GM18868 (cell line): ENCODE data around the gene DUSP23.
A peak's percentile ranks its signal among the peaks of the same experiment; 100 is the strongest.

ENCODE experiments used
- ATAC-seq: cut with Tn5 transposase; IDR thresholded peaks from one replicate; pipeline ENCODE4 v1.9.1; 2021; ENCODE audit warnings: mild to moderate bottlenecking, moderate library complexity; ENCODE audit not compliant: unreplicated experiment

The DUSP23 gene

GRCh38 chr1:159780583-159781582, at the start of gene DUSP23:
DUSP23 (plus strand) TSS chr1:159780962; CDS start chr1:159781101, 139 bp downstream.
- ATAC-seq = peak; percentile 98

- no peak for ATAC-seq
These were observed 43.4 kb upstream of the DUSP23 start for GRCh38 chr1:159737238-159737916.

DNA sequence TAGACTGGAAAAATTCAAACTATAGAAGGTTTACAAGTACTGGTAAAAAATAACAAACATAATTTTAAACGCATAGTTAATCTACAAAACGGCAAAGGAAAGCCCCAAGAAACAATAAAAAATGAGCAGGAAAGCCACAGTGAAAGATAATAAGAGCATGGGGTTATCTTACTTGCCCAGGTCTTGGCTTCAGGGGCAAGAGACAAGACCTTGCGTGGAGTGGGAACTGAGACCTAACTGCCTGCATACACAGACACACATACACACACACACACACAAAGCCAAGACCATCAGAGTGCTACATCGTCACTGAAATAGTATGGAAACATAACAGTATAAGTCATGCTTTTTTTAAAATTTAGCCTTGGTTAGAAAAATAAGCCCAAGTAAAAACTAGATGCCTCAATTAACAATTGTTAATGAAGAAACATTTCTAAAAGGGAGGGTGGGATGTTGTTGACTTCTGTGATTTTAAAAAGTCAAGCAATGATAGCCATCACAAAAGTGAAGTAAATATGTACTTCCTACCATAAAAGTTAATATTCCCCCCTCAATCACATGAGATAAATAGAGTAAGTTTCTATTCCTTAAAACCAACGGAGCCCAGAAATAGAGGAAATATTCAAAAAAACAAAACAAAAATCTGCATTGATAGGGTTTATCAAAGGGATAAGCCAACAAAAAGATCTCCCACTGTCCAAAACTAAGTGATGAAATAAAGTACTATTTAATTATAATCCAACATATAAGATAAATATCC, 36.9 kb upstream of the DUSP23 start:
- no peak for ATAC-seq

- ATAC-seq = no peak
These were observed 34.1 kb upstream of the DUSP23 start for GRCh38 chr1:159746666-159747065.

GRCh38 chr1:159748370-159748769, 32.4 kb upstream of the DUSP23 start:
- no peak for ATAC-seq

GRCh38 chr1:159749630-159750029, 31.1 kb upstream of the DUSP23 start:
- no peak for ATAC-seq

GRCh38 chr1:159750621-159751020, 30.1 kb upstream of the DUSP23 start:
- ATAC-seq = no peak

DNA sequence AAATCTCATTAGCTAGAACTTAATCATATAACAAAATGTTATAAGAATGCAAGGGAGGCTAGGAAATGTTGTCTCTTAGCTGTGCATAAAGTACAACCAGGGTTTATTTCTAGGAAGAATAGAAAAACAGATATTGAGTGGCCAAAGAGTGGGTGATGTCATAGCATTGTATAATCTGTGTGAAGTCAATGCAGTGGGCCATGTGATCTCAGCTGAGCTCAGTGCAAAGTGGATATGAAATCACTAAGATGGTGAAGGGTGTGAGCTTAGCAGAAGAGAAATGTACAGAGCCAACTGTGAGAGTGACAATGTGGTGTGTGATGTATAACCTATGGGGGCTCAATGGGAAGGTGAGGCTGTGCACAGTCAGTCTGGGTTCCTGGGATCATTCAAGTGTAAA, 29.7 kb upstream of the DUSP23 start:
- no peak for ATAC-seq

DNA sequence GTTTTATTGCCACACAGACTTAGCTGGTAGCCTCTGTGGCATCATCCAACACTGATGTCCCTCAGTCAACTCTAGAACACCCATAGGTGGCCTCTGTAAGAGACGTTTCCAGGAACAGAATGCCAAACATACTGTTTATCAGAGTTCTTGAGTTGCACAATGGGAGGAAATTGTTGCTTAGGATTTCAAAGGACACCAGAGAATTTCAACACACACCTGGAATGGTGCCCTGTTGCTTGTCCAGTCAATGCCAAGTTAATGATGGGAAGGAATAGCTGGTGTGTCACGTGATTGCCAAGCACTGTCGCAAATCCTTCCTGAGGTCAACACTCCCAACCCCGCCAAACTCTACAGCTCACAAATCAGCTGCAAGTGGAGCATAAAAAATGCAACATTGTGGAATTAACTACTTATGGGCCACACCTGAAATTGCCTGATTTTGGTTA, 28.6 kb upstream of the DUSP23 start:
- ATAC-seq = no peak

DNA sequence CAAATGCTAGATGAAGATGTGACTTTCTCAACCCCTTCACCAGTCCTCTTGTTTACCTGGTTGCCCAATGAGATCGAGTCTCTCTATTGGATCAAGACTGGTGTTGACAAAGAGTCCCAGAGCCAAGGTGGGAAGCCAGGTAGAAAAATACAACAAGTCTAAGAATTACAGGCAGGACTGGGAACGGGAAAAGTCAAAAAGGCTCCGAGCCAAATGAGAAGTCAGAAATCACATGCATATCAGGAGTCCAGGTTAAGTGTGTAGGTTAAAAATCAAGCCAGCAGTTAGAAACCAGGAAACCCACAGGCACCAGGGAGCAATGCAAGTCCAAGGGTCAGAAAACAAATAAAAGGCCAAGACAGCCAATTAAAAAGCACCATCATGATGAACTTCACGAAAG, 27.4 kb upstream of the DUSP23 start:
- ATAC-seq = no peak

DNA sequence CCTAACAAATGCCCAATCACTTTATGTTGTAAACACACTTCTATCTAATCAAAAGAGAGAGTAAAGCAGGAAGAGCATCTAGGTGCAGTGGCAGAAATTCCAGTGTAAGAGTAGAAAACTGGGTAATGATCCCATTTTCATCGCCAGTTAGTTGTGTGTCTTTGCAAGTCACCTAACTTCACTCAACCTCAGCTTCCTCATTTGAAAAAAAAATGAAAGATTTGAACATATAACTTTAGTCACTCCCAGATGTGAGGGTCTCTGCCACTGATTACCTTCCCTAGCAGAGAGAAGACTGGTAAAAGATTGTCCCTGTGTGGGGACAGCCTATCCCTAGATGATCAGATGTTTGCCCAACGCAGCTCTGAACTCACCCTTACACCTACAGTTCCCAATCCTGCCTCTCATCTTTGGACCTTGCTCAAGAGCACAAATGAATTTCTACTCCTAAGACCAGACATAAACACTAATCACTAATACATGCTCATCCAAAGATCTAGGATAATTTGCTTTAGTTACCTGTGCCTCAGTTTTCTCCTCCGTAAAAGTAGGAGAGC, 25.2 kb upstream of the DUSP23 start:
- ATAC-seq = no peak

GRCh38 chr1:159756397-159756796, 24.4 kb upstream of the DUSP23 start:
- no peak for ATAC-seq

DNA sequence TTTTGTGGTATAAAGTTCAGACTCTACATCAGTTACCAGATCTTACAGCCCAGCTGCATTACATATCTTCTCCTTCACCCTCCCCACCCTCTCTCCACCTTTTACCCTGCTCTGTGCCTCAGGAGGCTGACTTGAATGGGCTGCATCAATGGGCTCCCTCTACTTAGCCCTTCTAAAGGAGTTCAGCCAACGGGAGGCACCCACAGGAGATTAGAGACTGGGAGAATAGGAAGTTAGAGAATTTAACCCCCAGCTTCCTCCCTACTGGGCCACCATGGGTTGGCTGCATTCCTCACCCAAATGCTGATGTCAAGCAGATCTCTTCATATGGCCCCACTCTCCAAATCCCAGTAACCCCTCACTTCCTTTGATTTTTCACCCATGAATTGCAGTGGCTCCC, 17.1 kb upstream of the DUSP23 start:
- no peak for ATAC-seq

- ATAC-seq = no peak
These were observed 15.0 kb upstream of the DUSP23 start for GRCh38 chr1:159765806-159766205.

GRCh38 chr1:159771127-159771895, 9.5 kb upstream of the DUSP23 start:
- ATAC-seq = no peak

GRCh38 chr1:159774465-159774864, 6.3 kb upstream of the DUSP23 start:
- no peak for ATAC-seq

- no peak for ATAC-seq
These were observed 5.0 kb upstream of the DUSP23 start for GRCh38 chr1:159775716-159776115.

DNA sequence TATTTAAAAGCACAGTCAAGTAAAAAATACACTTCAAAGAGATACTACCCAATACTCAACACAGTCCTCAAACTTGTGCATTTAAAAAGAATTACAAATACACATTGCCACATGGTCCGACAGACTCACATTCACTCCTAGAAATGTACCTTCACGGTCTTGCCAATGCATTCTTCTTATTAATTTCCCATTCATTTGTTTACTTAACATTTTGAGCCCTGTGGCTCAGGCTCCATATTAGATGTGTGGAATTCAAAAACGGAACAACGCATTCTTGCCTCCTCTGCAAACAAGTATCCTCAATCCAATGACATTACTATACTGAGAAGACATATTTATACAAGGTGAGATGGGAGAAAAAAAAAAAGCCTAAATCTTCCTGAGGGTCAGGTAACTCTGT, 2.5 kb upstream of the DUSP23 start:
- ATAC-seq = no peak

- no peak for ATAC-seq
These were observed 1.3 kb upstream of the DUSP23 start for GRCh38 chr1:159779403-159779851.

DNA sequence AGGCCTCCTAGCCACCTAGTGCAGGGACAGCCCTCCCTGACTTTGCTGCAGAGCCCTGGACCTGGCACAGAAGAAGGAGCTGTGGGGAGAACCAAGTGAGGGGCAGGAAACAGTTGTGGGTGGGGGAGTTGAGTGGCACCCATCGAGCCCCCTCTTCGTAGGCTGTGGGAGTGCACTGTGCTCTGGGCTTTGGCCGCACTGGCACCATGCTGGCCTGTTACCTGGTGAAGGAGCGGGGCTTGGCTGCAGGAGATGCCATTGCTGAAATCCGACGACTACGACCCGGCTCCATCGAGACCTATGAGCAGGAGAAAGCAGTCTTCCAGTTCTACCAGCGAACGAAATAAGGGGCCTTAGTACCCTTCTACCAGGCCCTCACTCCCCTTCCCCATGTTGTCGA, 1.2 kb downstream of the DUSP23 start:
- no peak for ATAC-seq
